Keratinocyte (primary cell): ENCODE results near the gene ECE2. TPM values are rescaled to one million over a fixed set of nuclear protein-coding genes. Genes with fewer than 3 reads are reported as not detected.

Experiments used
- DNase-seq: peaks from one replicate; pipeline ENCODE4 v3.0.0-alpha.2; 2011; ENCODE audit warnings: low read depth, missing footprints, low spot score
- FAIRE-seq: peaks from 2 replicates; lab custom pipeline; 2011; peaks lifted over from hg19 to GRCh38; lab: Jason Lieb, UNC
- H2AFZ ChIP-seq: 2 replicates; pipeline ENCODE4 v1.6.0; 2012; ENCODE audit warnings: low read length, control low read depth, inconsistent platforms; ENCODE audit not compliant: control insufficient read depth
- H3K27ac ChIP-seq: 2 replicates; pipeline ENCODE4 v1.5.1; 2011; ENCODE audit warnings: low read length; ENCODE audit not compliant: control insufficient read depth, insufficient read depth
- H3K27me3 ChIP-seq: 3 replicates; pipeline ENCODE4 v1.6.0; 2011; ENCODE audit warnings: low read length; ENCODE audit not compliant: control insufficient read depth, insufficient read depth; ENCODE audit errors: extremely low read depth
- H3K36me3 ChIP-seq, 2 experiments: 2 replicates in 1 of 2; 3 replicates in 1 of 2; pipeline ENCODE4 v1.5.1; 2011; ENCODE audit warnings: low read length in 2 of 2, mild to moderate bottlenecking in 1 of 2; ENCODE audit not compliant: control insufficient read depth in 2 of 2, insufficient read depth in 2 of 2; ENCODE audit errors: extremely low read depth in 1 of 2
- H3K4me1 ChIP-seq: 3 replicates; pipeline ENCODE4 v1.5.1; 2011; ENCODE audit warnings: low read length; ENCODE audit not compliant: control insufficient read depth, insufficient read depth; ENCODE audit errors: extremely low read depth
- H3K4me2 ChIP-seq: 3 replicates; pipeline ENCODE4 v1.6.0; 2011; ENCODE audit warnings: low read depth, low read length; ENCODE audit not compliant: control insufficient read depth, insufficient read depth; ENCODE audit errors: extremely low read depth
- H3K4me3 ChIP-seq, 3 experiments: fragments of 200-600 bp in 1 of 3; sonication (generic) in 1 of 3; 2 replicates in 2 of 3; 3 replicates in 1 of 3; pipeline ENCODE4 v1.5.1; 2011 to 2016; ENCODE audit warnings: low read length in 3 of 3, mild to moderate bottlenecking in 3 of 3, control low read depth in 2 of 3, inconsistent platforms in 1 of 3, low read depth in 1 of 3, mixed read lengths in 1 of 3, mixed run types in 1 of 3, moderate library complexity in 1 of 3; ENCODE audit not compliant: control insufficient read depth in 2 of 3, insufficient read depth in 2 of 3; ENCODE audit errors: extremely low read depth in 1 of 3
- H3K79me2 ChIP-seq: 2 replicates; pipeline ENCODE4 v1.6.0; 2012; ENCODE audit warnings: low read length; ENCODE audit not compliant: control insufficient read depth, insufficient read depth
- H3K9ac ChIP-seq: 3 replicates; pipeline ENCODE4 v1.6.0; 2011; ENCODE audit warnings: low read length; ENCODE audit not compliant: control insufficient read depth, insufficient read depth; ENCODE audit errors: extremely low read depth
- H3K9me1 ChIP-seq: 3 replicates; pipeline ENCODE4 v1.6.0; 2011; ENCODE audit warnings: low read length; ENCODE audit not compliant: control insufficient read depth, insufficient read depth; ENCODE audit errors: extremely low read depth
- H3K9me3 ChIP-seq: 2 replicates; pipeline ENCODE4 v1.5.1; 2012; ENCODE audit warnings: low read depth, low read length; ENCODE audit not compliant: control insufficient read depth
- H4K20me1 ChIP-seq: 3 replicates; pipeline ENCODE4 v1.6.0; 2011; ENCODE audit warnings: low read length; ENCODE audit not compliant: control insufficient read depth, insufficient read depth; ENCODE audit errors: extremely low read depth
- CTCF ChIP-seq, 3 experiments: IDR thresholded peaks in 1 of 3; conservative IDR thresholded peaks in 1 of 3; optimal IDR thresholded peaks in 1 of 3; 2 replicates in 2 of 3; 3 replicates in 1 of 3; pipeline versions ENCODE3 to v1.5.1; 2011; ENCODE audit warnings: low read length in 3 of 3, mild to moderate bottlenecking in 3 of 3, moderate library complexity in 2 of 3, control low read depth in 1 of 3, inconsistent platforms in 1 of 3; ENCODE audit not compliant: insufficient read depth in 2 of 3; ENCODE audit errors: extremely low read depth in 1 of 3
- EZH2 ChIP-seq: IDR thresholded peaks from one replicate; pipeline ENCODE4 v1.6.1; 2012; ENCODE audit warnings: inconsistent platforms, mild to moderate bottlenecking, low read length, moderate library complexity
- dilution Hi-C: fragments of 300-500 bp; cut with MboI; formaldehyde crosslinking; loops from one replicate; pipeline ENCODE4 v1.7.0; 2020; ENCODE audit warnings: low sequenced_read_pairs; ENCODE audit not compliant: extremely low pct_ligation_motif_present
- polyA plus RNA-seq, 5 experiments: library from polyadenylated mRNA; depleted of rRNA in 3 of 5; stranded (reverse) in 3 of 5; stranded (forward) in 1 of 5; unstranded in 1 of 5; fragments of >200 nt; gene quantifications; 1 replicate in 1 of 5; 2 replicates in 3 of 5; 3 replicates in 1 of 5; pipeline versions ENCODE4 v1.2.1 to v1.2.3, GENCODE V29; 2011 to 2012; ENCODE audit warnings: missing spikeins in 2 of 5, low read depth in 1 of 5, low replicate concordance in 1 of 5

ECE2 gene
- polyA plus RNA-seq, 1 donor (not counting 4 experiments of a cell fraction or from before 2014, with no cell fraction given), result not detected

GRCh38 chr3:184322731-184323487 lies 47.1 kb downstream of the ECE2 start:
- dilution Hi-C loops, result no loop called here

GRCh38 chr3:184323696-184324095 lies 47.9 kb downstream of the ECE2 start:
- peaks cover 89% of the 10 kb centered on the region for H3K79me2 ChIP-seq
- H4K20me1 ChIP-seq, result peaks cover 38% of the 10 kb centered on the region
- no peaks in the 10 kb centered on the region for H3K9me3 ChIP-seq
- TF ChIP-seq CTCF (optimal IDR thresholded peaks at IDR 0.05 in 1 of 3, IDR thresholded peaks at IDR 0.05 in 1 of 3, conservative IDR thresholded peaks at IDR 0.05 in 1 of 3; ENCODE audit: extremely low read depth in 1 of 3, insufficient read depth in 2 of 3, low read length in 3 of 3) (no peak), EZH2 (no peak)
- H2AFZ ChIP-seq, result no peak overlapping the region
- H3K4me3 ChIP-seq, result no peak overlapping the region
- FAIRE-seq (no peak), DNase-seq (no peak)
- H3K9me1 ChIP-seq, result no peaks in the 10 kb centered on the region
- H3K27ac ChIP-seq, result no peak overlapping the region
- no peaks in the 10 kb centered on the region for H3K27me3 ChIP-seq
- dilution Hi-C loops, result no loop called here
- H3K4me1 ChIP-seq, result peaks cover 17% of the 10 kb centered on the region
- H3K4me2 ChIP-seq, result no peak overlapping the region
- no peak overlapping the region for H3K9ac ChIP-seq
- H3K36me3 ChIP-seq, result peaks cover 70 to 82% of the 10 kb centered on the region in 2 experiments

More at GRCh38 chr3:184322731-184323487, 47.1 kb downstream of the ECE2 start:
- DNase-seq, result no peak
- H4K20me1 ChIP-seq, result peaks cover 41% of the 10 kb centered on the region
- peaks cover 65 to 79% of the 10 kb centered on the region in 2 experiments for H3K36me3 ChIP-seq
- no peak overlapping the region for H3K4me3 ChIP-seq
- H2AFZ ChIP-seq, result no peak overlapping the region
- no peak for FAIRE-seq
- peaks cover 91% of the 10 kb centered on the region for H3K79me2 ChIP-seq
- no peak overlapping the region for H3K27ac ChIP-seq
- H3K9me1 ChIP-seq, result no peaks in the 10 kb centered on the region
- no peaks in the 10 kb centered on the region for H3K9me3 ChIP-seq
- TF ChIP-seq EZH2 (no peak), CTCF (optimal IDR thresholded peaks at IDR 0.05 in 1 of 3, IDR thresholded peaks at IDR 0.05 in 1 of 3, conservative IDR thresholded peaks at IDR 0.05 in 1 of 3; ENCODE audit: extremely low read depth in 1 of 3, insufficient read depth in 2 of 3, low read length in 3 of 3) (no peak)
- no peaks in the 10 kb centered on the region for H3K27me3 ChIP-seq
- peaks cover 20% of the 10 kb centered on the region for H3K4me1 ChIP-seq
- H3K9ac ChIP-seq, result no peak overlapping the region
- H3K4me2 ChIP-seq, result no peak overlapping the region
